ACC112 (cell line): ENCODE results near the gene PNPLA7.
A peak's percentile ranks its signal among the peaks of the same experiment; 100 is the strongest.
"Not testable (repeated sequence)": the region's sequence is repeated elsewhere in the genome, so short reads cannot be mapped to it uniquely, and the experiment has no call there.

Source experiments
- H2AFZ ChIP-seq: fragments of 200-600 bp; sonication (generic); one replicate; pipeline ENCODE4 v1.6.0; 2017; ENCODE audit warnings: antibody characterized with exemption, low read length; ENCODE audit not compliant: unreplicated experiment
- H3K27ac ChIP-seq: fragments of 200-600 bp; sonication (generic); 2 replicates; pipeline ENCODE4 v1.5.1; 2014; ENCODE audit warnings: low read depth, mild to moderate bottlenecking, antibody characterized with exemption, low read length, moderate library complexity
- H3K27me3 ChIP-seq: fragments of 200-600 bp; sonication (generic); 2 replicates; pipeline ENCODE4 v1.6.1; 2014; ENCODE audit warnings: mild to moderate bottlenecking, antibody characterized with exemption, low read length, moderate library complexity, mixed read lengths; ENCODE audit not compliant: insufficient read depth
- H3K36me3 ChIP-seq: fragments of 200-600 bp; sonication (generic); 2 replicates; pipeline ENCODE4 v1.6.1; 2016; ENCODE audit warnings: mild to moderate bottlenecking, antibody characterized with exemption, low read length, moderate library complexity, mixed read lengths; ENCODE audit not compliant: insufficient read depth
- H3K4me1 ChIP-seq: fragments of 200-600 bp; sonication (generic); one replicate; pipeline ENCODE4 v1.6.1; 2016; ENCODE audit warnings: low read length, mixed read lengths; ENCODE audit not compliant: insufficient read depth, unreplicated experiment, control insufficient read depth
- H3K4me3 ChIP-seq: fragments of 200-600 bp; sonication (generic); 2 replicates; pipeline ENCODE4 v1.5.1; 2014; ENCODE audit warnings: mild to moderate bottlenecking, low read depth, low read length
- H3K79me2 ChIP-seq: fragments of 200-600 bp; sonication (generic); one replicate; pipeline ENCODE4 v1.6.0; 2016; ENCODE audit warnings: low read length; ENCODE audit not compliant: control insufficient read depth, unreplicated experiment, insufficient read depth

Gene PNPLA7

GRCh38 chr9:137550231-137550621 lies at the start of gene PNPLA7:
TSS of gene PNPLA7 (minus strand) at chr9:137550402. CDS start at chr9:137550197, 205 bp downstream.
- Histone ChIP-seq H3K27me3 (no peaks in the 10 kb centered on the region), H3K4me1 (peaks cover 6% of the 10 kb centered on the region), H3K27ac (no peak within 1 kb of the TSS), H3K79me2 (peaks cover 7% of the 10 kb centered on the region), H3K36me3 (no peaks in the 10 kb centered on the region), H3K4me3 (peak within 1 kb of the TSS; percentile 84), H2AFZ (peak within 1 kb of the TSS; percentile 64)

- Histone ChIP-seq H3K36me3 (no peaks in the 10 kb centered on the region), H2AFZ (no peak overlapping the region), H3K27ac (no peak overlapping the region)
These were observed 48.7 kb upstream of the PNPLA7 start for GRCh38 chr9:137598943-137599342.

GRCh38 chr9:137596577-137596976 lies 46.4 kb upstream of the PNPLA7 start:
- not testable (repeated sequence) for H3K36me3 ChIP-seq, H3K4me3 ChIP-seq, H3K27me3 ChIP-seq, H3K79me2 ChIP-seq, H3K4me1 ChIP-seq, H3K27ac ChIP-seq, H2AFZ ChIP-seq

More at GRCh38 chr9:137598943-137599342, 48.7 kb upstream of the PNPLA7 start:
- Histone ChIP-seq H3K4me1 (no peaks in the 10 kb centered on the region), H3K79me2 (no peaks in the 10 kb centered on the region), H3K4me3 (no peak overlapping the region), H3K27me3 (no peaks in the 10 kb centered on the region)

GRCh38 chr9:137593176-137593575 lies 43.0 kb upstream of the PNPLA7 start:
- Histone ChIP-seq H3K4me1 (peaks cover 10% of the 10 kb centered on the region), H3K79me2 (peaks cover 20% of the 10 kb centered on the region), H3K27ac (no peak overlapping the region), H3K4me3 (no peak overlapping the region), H2AFZ (no peak overlapping the region), H3K36me3 (no peaks in the 10 kb centered on the region), H3K27me3 (no peaks in the 10 kb centered on the region)

GRCh38 chr9:137592767-137593166 lies 42.6 kb upstream of the PNPLA7 start:
- Histone ChIP-seq H3K27ac (no peak overlapping the region), H3K4me1 (peaks cover 10% of the 10 kb centered on the region), H3K79me2 (peaks cover 24% of the 10 kb centered on the region), H3K4me3 (no peak overlapping the region), H3K27me3 (no peaks in the 10 kb centered on the region), H2AFZ (no peak overlapping the region), H3K36me3 (no peaks in the 10 kb centered on the region)

- H3K36me3 ChIP-seq: peaks cover 11% of the 10 kb centered on the region; the same call in 1 of the 2 replicates
- H3K79me2 ChIP-seq: peaks cover 36% of the 10 kb centered on the region
- no peaks in the 10 kb centered on the region for H3K27me3 ChIP-seq
- peak within 1 kb of the TSS; percentile 83 for H2AFZ ChIP-seq
- H3K27ac ChIP-seq: peak within 1 kb of the TSS; percentile 38; the same call in 1 of the 2 replicates
- H3K4me1 ChIP-seq: peaks cover 10% of the 10 kb centered on the region
- peak within 1 kb of the TSS; percentile 99 for H3K4me3 ChIP-seq
These were observed 40.5 kb upstream of the PNPLA7 start, which contains the start of gene ZMYND19 for GRCh38 chr9:137590469-137591383. TSS of gene ZMYND19 (minus strand) at chr9:137590512. CDS start at chr9:137590263, 249 bp downstream.

- no peak overlapping the region for H2AFZ ChIP-seq
- H3K27ac ChIP-seq: no peak overlapping the region
- peaks cover 11% of the 10 kb centered on the region; the same call in 1 of the 2 replicates for H3K36me3 ChIP-seq
These were observed 39.9 kb upstream of the PNPLA7 start for GRCh38 chr9:137590123-137590468.

GRCh38 chr9:137589441-137590122 lies 39.4 kb upstream of the PNPLA7 start:
- Histone ChIP-seq H3K27me3 (no peaks in the 10 kb centered on the region), H3K79me2 (peaks cover 36% of the 10 kb centered on the region), H3K27ac (no peak overlapping the region), H3K36me3 (peaks cover 11% of the 10 kb centered on the region; the same call in 1 of the 2 replicates), H3K4me1 (peaks cover 10% of the 10 kb centered on the region), H2AFZ (peak overlapping the region; percentile 25), H3K4me3 (peak overlapping the region; percentile 99)

More at GRCh38 chr9:137590123-137590468, 39.9 kb upstream of the PNPLA7 start:
- peaks cover 36% of the 10 kb centered on the region for H3K79me2 ChIP-seq
- H3K4me1 ChIP-seq: peaks cover 10% of the 10 kb centered on the region
- no peaks in the 10 kb centered on the region for H3K27me3 ChIP-seq
- peak overlapping the region; percentile 99 for H3K4me3 ChIP-seq

GRCh38 chr9:137588891-137589290 lies 38.7 kb upstream of the PNPLA7 start:
- Histone ChIP-seq H3K4me1 (peaks cover 10% of the 10 kb centered on the region), H3K79me2 (peaks cover 36% of the 10 kb centered on the region), H3K27me3 (no peaks in the 10 kb centered on the region), H2AFZ (no peak overlapping the region), H3K4me3 (peak overlapping the region; percentile 99), H3K36me3 (peaks cover 11% of the 10 kb centered on the region; the same call in 1 of the 2 replicates), H3K27ac (no peak overlapping the region)

GRCh38 chr9:137588311-137588710 lies 38.1 kb upstream of the PNPLA7 start:
- Histone ChIP-seq H2AFZ (no peak overlapping the region), H3K27ac (no peak overlapping the region), H3K27me3 (no peaks in the 10 kb centered on the region), H3K4me3 (peak overlapping the region; percentile 99; the same call in 1 of the 2 replicates), H3K36me3 (peaks cover 12% of the 10 kb centered on the region; the same call in 1 of the 2 replicates), H3K4me1 (peaks cover 10% of the 10 kb centered on the region), H3K79me2 (peaks cover 39% of the 10 kb centered on the region)
